NT2/D1 (cell line): ENCODE measurements around the gene ERC1.

ENCODE experiments used
- SUZ12 ChIP-seq: IDR thresholded peaks from 2 replicates; pipeline ENCODE4 v1.6.1; 2011; ENCODE audit not compliant: insufficient read length, insufficient read depth; ENCODE audit errors: extremely low read depth
- ZNF274 ChIP-seq: IDR thresholded peaks from 2 replicates; pipeline ENCODE4 v1.6.1; 2011; ENCODE audit warnings: mild to moderate bottlenecking, low read depth, low read length

GRCh38 chr12:1439201-1439600 lies 448.2 kb downstream of the ERC1 start:
- TF ChIP-seq ZNF274 (no peak), SUZ12 (no peak)
